ENCODE results near the gene FASTKD2. TPM values are rescaled to one million over a fixed set of nuclear protein-coding genes. Genes with fewer than 3 reads are reported as not detected.
"Not testable (repeated sequence)": the region's sequence is repeated elsewhere in the genome, so short reads cannot be mapped to it uniquely, and the experiment has no call there.

The FASTKD2 gene
- total RNA-seq, 2 experiments from 2014 or later, result 19.3 TPM

GRCh38 chr2:206800506-206801417, 35.4 kb downstream of the FASTKD2 start:
- peak; percentile 63 for DNase-seq
- H3K4me1 Mint-ChIP-seq, result peaks cover 33% of the 10 kb centered on the region
- H3K27ac Mint-ChIP-seq, result peak overlapping the region; percentile 83
- H3K9me3 Mint-ChIP-seq, result no peaks in the 10 kb centered on the region
- CTCF ChIA-PET, result interaction anchor here (0.6 to 2.4 kb wide), 14 partner anchors 10 to 701 kb away, joined by 3 to 6 read pairs (median 3); no protein-coding TSS in a partner anchor
- POLR2A ChIA-PET, result no interaction called here
- no peaks in the 10 kb centered on the region for H3K36me3 Mint-ChIP-seq (ENCODE audit: low read depth)
- H3K27me3 Mint-ChIP-seq, result no peaks in the 10 kb centered on the region
- peak overlapping the region; percentile 51 for H3K4me3 Mint-ChIP-seq

DNA sequence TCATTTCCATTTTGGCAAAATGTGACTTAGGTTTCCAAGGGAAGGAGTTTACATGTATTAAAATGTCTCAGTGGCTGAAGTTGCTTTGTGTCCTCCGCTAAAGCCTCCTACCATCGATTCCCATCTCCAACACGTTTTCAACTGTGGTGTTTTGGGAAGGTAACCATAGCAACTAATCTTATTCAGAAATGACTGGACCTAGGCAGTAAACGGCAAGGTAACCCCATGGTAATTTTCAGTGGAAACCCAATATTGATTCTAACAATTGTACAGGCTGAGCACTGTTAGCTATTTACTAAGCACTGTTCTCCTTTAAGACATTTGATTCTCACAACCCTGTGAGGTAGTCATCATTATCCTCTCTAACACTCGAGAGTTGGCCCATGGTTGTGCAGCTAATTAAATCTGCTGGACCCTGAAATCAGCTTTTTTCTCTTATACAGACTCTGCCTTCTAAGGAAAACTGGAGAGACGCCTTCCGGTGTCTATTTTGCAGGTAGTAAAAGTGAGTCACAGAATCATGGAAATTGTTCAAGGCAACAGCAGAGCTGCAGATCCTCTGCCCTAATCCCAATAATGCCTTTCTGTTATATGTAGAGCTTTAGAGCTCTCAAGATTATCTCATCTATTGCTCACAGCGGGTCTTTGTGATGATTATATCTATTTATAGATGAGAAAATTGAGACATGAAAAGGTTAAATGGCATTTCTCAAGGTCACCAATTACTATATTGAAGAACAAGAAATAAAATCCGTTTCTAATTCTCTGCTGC, 36.2 kb downstream of the FASTKD2 start:
- H3K9me3 Mint-ChIP-seq, result no peaks in the 10 kb centered on the region
- no peaks in the 10 kb centered on the region for H3K27me3 Mint-ChIP-seq
- H3K27ac Mint-ChIP-seq, result peak overlapping the region; percentile 43
- DNase-seq, result no peak
- no peak overlapping the region for H3K4me3 Mint-ChIP-seq
- ChIA-PET CTCF (interaction anchor here (1.0 to 2.4 kb wide), 7 partner anchors 11 to 671 kb away, joined by 3 to 6 read pairs (median 4); no protein-coding TSS in a partner anchor), POLR2A (no interaction called here)
- peaks cover 33% of the 10 kb centered on the region for H3K4me1 Mint-ChIP-seq
- H3K36me3 Mint-ChIP-seq (ENCODE audit: low read depth), result no peaks in the 10 kb centered on the region

DNA sequence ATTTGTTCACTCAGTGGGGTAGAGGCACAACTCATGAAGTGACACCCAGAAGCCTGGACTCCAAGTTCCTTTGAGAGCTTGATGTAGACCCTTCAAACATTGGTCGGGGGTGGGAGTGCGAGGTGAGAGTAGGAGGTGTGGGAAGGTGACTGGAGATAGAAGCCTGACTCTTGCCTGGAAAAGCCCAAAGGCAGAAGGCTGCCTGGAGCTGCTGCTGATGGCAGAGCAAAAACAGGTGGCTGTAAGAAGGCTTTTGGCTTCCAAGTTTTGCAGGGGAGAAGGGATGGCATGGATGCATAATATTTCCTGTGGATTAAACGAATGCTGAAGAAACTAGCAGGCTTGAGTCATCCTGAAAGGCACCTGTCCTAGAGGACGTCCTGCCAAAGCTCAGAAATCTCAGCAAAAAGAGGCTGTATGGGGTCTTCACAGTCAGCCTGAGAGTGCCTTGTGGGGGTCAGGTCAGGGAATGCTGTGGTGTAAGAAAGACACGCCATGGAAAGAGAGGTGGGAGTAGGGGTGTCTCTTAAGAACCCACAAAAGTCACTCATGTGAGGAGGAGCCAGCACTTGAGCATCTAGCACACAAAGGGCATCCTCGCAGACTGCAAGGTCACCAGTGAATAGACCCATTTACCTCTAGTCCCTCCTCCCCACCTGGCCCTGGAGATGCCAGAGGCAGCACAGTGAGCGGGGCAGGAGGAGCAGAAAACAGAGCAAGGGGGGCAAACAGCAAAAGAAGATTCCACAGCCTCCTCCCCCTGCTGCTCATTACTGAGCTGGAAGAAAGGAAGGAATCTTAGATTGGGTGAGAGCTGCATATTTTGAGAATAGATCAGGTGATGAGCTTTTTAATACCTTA, 37.5 kb downstream of the FASTKD2 start:
- Mint-ChIP-seq H3K27ac (no peak overlapping the region), H3K27me3 (no peaks in the 10 kb centered on the region), H3K36me3 (ENCODE audit: low read depth) (no peaks in the 10 kb centered on the region), H3K4me3 (no peak overlapping the region), H3K9me3 (no peaks in the 10 kb centered on the region), H3K4me1 (peaks cover 25% of the 10 kb centered on the region)
- ChIA-PET CTCF (interaction anchor here (1.6 kb wide), 1 partner anchor 12 kb away, joined by 4 read pairs; no protein-coding TSS in a partner anchor), POLR2A (no interaction called here)
- DNase-seq, result no peak

GRCh38 chr2:206804326-206804725, 38.9 kb downstream of the FASTKD2 start:
- Mint-ChIP-seq H3K27me3 (no peaks in the 10 kb centered on the region), H3K36me3 (ENCODE audit: low read depth) (no peaks in the 10 kb centered on the region), H3K4me1 (peaks cover 16% of the 10 kb centered on the region), H3K9me3 (no peaks in the 10 kb centered on the region), H3K4me3 (no peak overlapping the region), H3K27ac (no peak overlapping the region)
- DNase-seq, result no peak
- POLR2A ChIA-PET, result no interaction called here
- CTCF ChIA-PET, result no interaction called here

DNA sequence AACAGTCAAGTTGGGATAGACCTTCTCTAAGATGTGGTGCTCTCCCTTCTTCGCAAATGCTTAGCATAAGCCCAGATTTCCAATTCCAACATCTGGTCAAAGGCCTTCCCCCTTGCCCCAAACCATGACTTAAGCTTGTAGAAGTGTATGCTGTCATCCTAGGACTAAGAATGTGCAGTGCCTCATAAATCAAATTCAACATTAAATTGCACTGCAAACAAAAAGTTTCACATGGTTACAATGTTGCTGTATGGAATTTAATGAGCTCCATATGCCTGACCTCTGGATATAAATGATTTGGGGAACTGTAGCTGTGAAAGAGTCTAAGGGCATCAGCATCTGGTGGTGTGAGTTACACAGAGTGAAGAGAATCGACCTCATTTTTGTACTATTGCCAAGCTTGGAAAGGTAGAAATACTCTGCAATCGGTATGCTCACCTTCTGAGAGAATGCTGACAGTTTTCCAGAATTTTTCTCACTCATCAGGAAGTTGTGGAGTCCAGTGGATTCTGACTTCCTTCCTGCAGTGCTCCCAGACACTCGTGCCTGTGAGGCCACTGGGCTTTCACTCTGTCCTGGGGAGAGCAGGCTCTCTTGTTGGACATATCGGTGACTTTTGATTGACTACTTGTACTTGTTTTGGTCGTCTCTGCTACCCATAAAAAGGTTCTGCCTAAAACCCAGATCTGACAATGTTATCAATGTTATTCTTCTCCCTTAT, 40.6 kb downstream of the FASTKD2 start:
- H3K4me3 Mint-ChIP-seq, result no peak overlapping the region
- ChIA-PET POLR2A (no interaction called here), CTCF (interaction anchor here (0.6 to 0.7 kb wide), 3 partner anchors 319 to 994 kb away, joined by 3 to 4 read pairs (median 3); no protein-coding TSS in a partner anchor)
- no peak overlapping the region for H3K27ac Mint-ChIP-seq
- DNase-seq, result no peak
- H3K9me3 Mint-ChIP-seq, result no peaks in the 10 kb centered on the region
- peaks cover 4% of the 10 kb centered on the region for H3K4me1 Mint-ChIP-seq
- no peaks in the 10 kb centered on the region for H3K27me3 Mint-ChIP-seq
- no peaks in the 10 kb centered on the region for H3K36me3 Mint-ChIP-seq (ENCODE audit: low read depth)

- H3K27me3 Mint-ChIP-seq; H3K27ac Mint-ChIP-seq; H3K4me3 Mint-ChIP-seq; H3K4me1 Mint-ChIP-seq; H3K36me3 Mint-ChIP-seq (ENCODE audit: low read depth); CTCF ChIA-PET; DNase-seq; POLR2A ChIA-PET; H3K9me3 Mint-ChIP-seq: not testable (repeated sequence)
Measured at GRCh38 chr2:206807624-206808023, 42.2 kb downstream of the FASTKD2 start.

- POLR2A ChIA-PET; CTCF ChIA-PET; H3K4me1 Mint-ChIP-seq; H3K27ac Mint-ChIP-seq; H3K27me3 Mint-ChIP-seq; H3K36me3 Mint-ChIP-seq (ENCODE audit: low read depth); H3K4me3 Mint-ChIP-seq; DNase-seq; H3K9me3 Mint-ChIP-seq: not testable (repeated sequence)
Measured at GRCh38 chr2:206812471-206812870, 47.1 kb downstream of the FASTKD2 start.

GRCh38 chr2:206814498-206814897, 49.1 kb downstream of the FASTKD2 start:
- Mint-ChIP-seq H3K27ac (no peak overlapping the region), H3K36me3 (ENCODE audit: low read depth) (no peaks in the 10 kb centered on the region)
- CTCF ChIA-PET, result no interaction called here

GRCh38 chr2:206820807-206821206, 55.4 kb downstream of the FASTKD2 start:
- H3K27ac Mint-ChIP-seq, result no peak overlapping the region
- POLR2A ChIA-PET, result no interaction called here
- no peak for DNase-seq
- H3K36me3 Mint-ChIP-seq (ENCODE audit: low read depth), result no peaks in the 10 kb centered on the region
- H3K27me3 Mint-ChIP-seq, result no peaks in the 10 kb centered on the region
- no peaks in the 10 kb centered on the region for H3K9me3 Mint-ChIP-seq
- H3K4me1 Mint-ChIP-seq, result no peaks in the 10 kb centered on the region
- H3K4me3 Mint-ChIP-seq, result no peak overlapping the region
- CTCF ChIA-PET, result no interaction called here

More at GRCh38 chr2:206814498-206814897, 49.1 kb downstream of the FASTKD2 start:
- no peak for DNase-seq
- Mint-ChIP-seq H3K27me3 (no peaks in the 10 kb centered on the region), H3K4me1 (no peaks in the 10 kb centered on the region), H3K9me3 (no peaks in the 10 kb centered on the region), H3K4me3 (no peak overlapping the region)
- POLR2A ChIA-PET, result interaction anchor here (0.6 kb wide), 2 partner anchors 235 to 367 kb away, joined by 3 to 4 read pairs; no protein-coding TSS in a partner anchor

- Mint-ChIP-seq H3K9me3 (no peaks in the 10 kb centered on the region), H3K36me3 (ENCODE audit: low read depth) (no peaks in the 10 kb centered on the region), H3K27me3 (no peaks in the 10 kb centered on the region), H3K27ac (no peak overlapping the region), H3K4me3 (no peak overlapping the region), H3K4me1 (no peaks in the 10 kb centered on the region)
- DNase-seq, result no peak
- CTCF ChIA-PET, result no interaction called here
- POLR2A ChIA-PET, result interaction anchor here (0.6 kb wide), 1 partner anchor 73 kb away, joined by 3 read pairs; no protein-coding TSS in a partner anchor
Measured at GRCh38 chr2:206823178-206823577, 57.8 kb downstream of the FASTKD2 start.

DNA sequence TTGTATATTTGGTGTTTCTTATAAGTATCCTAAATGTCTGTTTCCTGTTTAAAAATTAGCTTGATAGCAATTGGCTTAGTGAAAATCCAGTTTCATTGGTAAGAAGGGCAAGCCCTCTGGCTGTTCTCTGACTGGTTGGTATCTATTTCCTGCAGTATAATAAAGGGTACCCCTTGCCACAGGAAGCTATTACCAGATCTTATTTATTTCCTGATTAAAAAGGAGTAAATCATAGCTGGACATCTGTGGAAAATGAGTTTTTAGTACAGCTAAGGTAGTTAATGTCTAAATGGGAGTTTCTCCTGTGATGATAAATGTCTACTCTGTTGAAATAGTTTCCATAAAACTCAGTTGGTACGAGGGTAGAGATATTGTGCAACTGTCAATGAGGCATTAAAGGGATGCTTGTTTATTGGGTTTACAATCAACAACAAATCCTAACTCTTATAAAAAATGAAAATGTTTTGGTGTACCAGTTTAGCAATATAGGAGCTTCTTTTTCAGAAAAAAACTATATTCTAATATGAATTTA, 58.7 kb downstream of the FASTKD2 start:
- Mint-ChIP-seq H3K4me1 (no peaks in the 10 kb centered on the region), H3K27ac (no peak overlapping the region), H3K9me3 (no peaks in the 10 kb centered on the region), H3K27me3 (no peaks in the 10 kb centered on the region), H3K4me3 (no peak overlapping the region), H3K36me3 (ENCODE audit: low read depth) (no peaks in the 10 kb centered on the region)
- POLR2A ChIA-PET, result no interaction called here
- no peak for DNase-seq
- CTCF ChIA-PET, result no interaction called here

- Mint-ChIP-seq H3K4me3 (no peak overlapping the region), H3K4me1 (no peaks in the 10 kb centered on the region), H3K27ac (no peak overlapping the region), H3K9me3 (no peaks in the 10 kb centered on the region), H3K36me3 (ENCODE audit: low read depth) (no peaks in the 10 kb centered on the region), H3K27me3 (no peaks in the 10 kb centered on the region)
- ChIA-PET POLR2A (no interaction called here), CTCF (interaction anchor here (1.0 kb wide), 1 partner anchor 8 kb away, joined by 3 read pairs; no protein-coding TSS in a partner anchor)
- DNase-seq, result no peak
Measured at GRCh38 chr2:206824993-206825392, 59.6 kb downstream of the FASTKD2 start.
